GM18951 (cell line): ENCODE results near the gene WHRN.

Source experiments
- POLR2A ChIP-seq: IDR thresholded peaks from 4 replicates; pipeline ENCODE4 v1.6.1; 2011; ENCODE audit warnings: mild to moderate bottlenecking; ENCODE audit not compliant: insufficient read length, insufficient read depth; ENCODE audit errors: extremely low read depth
- in situ Hi-C: fragments of 300-500 bp; cut with MboI; formaldehyde crosslinking; loops from one replicate; pipeline ENCODE4 v1.12.0; 2022; ENCODE audit warnings: low sequenced_read_pairs, mixed read lengths, inconsistent platforms; ENCODE audit not compliant: unreplicated experiment

Gene WHRN

GRCh38 chr9:114432323-114433067, 72.8 kb downstream of the WHRN start:
- TF ChIP-seq POLR2A, result no peak
- in situ Hi-C loops, result no loop called here

GRCh38 chr9:114431770-114432169, 73.5 kb downstream of the WHRN start:
- TF ChIP-seq POLR2A, result no peak

GRCh38 chr9:114431003-114431402, 74.3 kb downstream of the WHRN start:
- in situ Hi-C loops, result no loop called here
- TF ChIP-seq POLR2A, result no peak

More at GRCh38 chr9:114431770-114432169, 73.5 kb downstream of the WHRN start:
- in situ Hi-C loops, result no loop called here

- in situ Hi-C loops, result no loop called here
- no peak for TF ChIP-seq POLR2A
Observed at GRCh38 chr9:114430457-114430856, 74.8 kb downstream of the WHRN start.

GRCh38 chr9:114429488-114429887, 75.8 kb downstream of the WHRN start:
- in situ Hi-C loops, result no loop called here

GRCh38 chr9:114428466-114428865, 76.8 kb downstream of the WHRN start:
- in situ Hi-C loops, result no loop called here
- no peak for TF ChIP-seq POLR2A

More at GRCh38 chr9:114429488-114429887, 75.8 kb downstream of the WHRN start:
- TF ChIP-seq POLR2A, result no peak

GRCh38 chr9:114427644-114428043, 77.6 kb downstream of the WHRN start:
- TF ChIP-seq POLR2A, result no peak
- in situ Hi-C loops, result no loop called here

- TF ChIP-seq POLR2A, result no peak
- in situ Hi-C loops, result no loop called here
Observed at GRCh38 chr9:114426046-114426948, 79.0 kb downstream of the WHRN start.

- in situ Hi-C loops, result no loop called here
- no peak for TF ChIP-seq POLR2A
Observed at GRCh38 chr9:114425126-114425525, 80.1 kb downstream of the WHRN start.

- TF ChIP-seq POLR2A, result no peak
- in situ Hi-C loops, result no loop called here
Observed at GRCh38 chr9:114424126-114424525, 81.1 kb downstream of the WHRN start.

- in situ Hi-C loops, result no loop called here
- no peak for TF ChIP-seq POLR2A
Observed at GRCh38 chr9:114423181-114423580, 82.1 kb downstream of the WHRN start.

- in situ Hi-C loops, result no loop called here
Observed at GRCh38 chr9:114421147-114421546, 84.1 kb downstream of the WHRN start.

GRCh38 chr9:114419796-114420195, 85.5 kb downstream of the WHRN start:
- in situ Hi-C loops, result loop anchor here (10.0 kb wide), 1 partner anchor 225 kb away; no protein-coding TSS in a partner anchor
- no peak for TF ChIP-seq POLR2A

More at GRCh38 chr9:114421147-114421546, 84.1 kb downstream of the WHRN start:
- no peak for TF ChIP-seq POLR2A
